Transverse colon (tissue), 4 donors: ENCODE results near the gene TGIF2. TPM values are rescaled to one million over a fixed set of nuclear protein-coding genes. Genes with fewer than 3 reads are reported as not detected.
"Not testable (repeated sequence)": the region's sequence is repeated elsewhere in the genome, so short reads cannot be mapped to it uniquely, and the experiment has no call there.

Experiments
- DNase-seq: peaks from one replicate; pipeline ENCODE4 v3.0.0-alpha.2; 2019
- H3K27ac ChIP-seq, 4 donors: fragments of 200-600 bp; sonication (generic); 2 replicates each; pipeline ENCODE4 v1.5.1; 2016 to 2018; ENCODE audit warnings: inconsistent platforms in 4 of 4
- H3K27me3 ChIP-seq: fragments of 200-600 bp; sonication (generic); 2 replicates; pipeline ENCODE4 v1.5.1; 2017; ENCODE audit warnings: inconsistent platforms
- H3K36me3 ChIP-seq, 4 donors: fragments of 200-600 bp; sonication (generic); 2 replicates each; pipeline ENCODE4 v1.5.1; 2017 to 2019; ENCODE audit warnings: inconsistent platforms in 4 of 4
- H3K4me1 ChIP-seq, 4 donors: fragments of 200-600 bp; sonication (generic); 2 replicates each; pipeline ENCODE4 v1.5.1; 2017 to 2020; ENCODE audit warnings: inconsistent platforms in 4 of 4
- H3K4me3 ChIP-seq, 4 donors: fragments of 200-600 bp; sonication (generic); 1 replicate in 1 of 4; 2 replicates in 3 of 4; pipeline versions ENCODE4 v1.5.1 to v1.6.1; 2017 to 2019; ENCODE audit warnings: inconsistent platforms in 4 of 4
- H3K9me3 ChIP-seq, 2 donors: fragments of 200-600 bp; sonication (generic); 2 replicates each; pipeline ENCODE4 v1.5.1; 2017 to 2019; ENCODE audit warnings: inconsistent platforms in 2 of 2
- EP300 ChIP-seq: sonication (generic); formaldehyde crosslinking; IDR thresholded peaks from one replicate; pipeline ENCODE4 v1.6.1; 2017; ENCODE audit warnings: antibody characterized with exemption, low read depth
- POLR2A ChIP-seq: fragments of 450-650 bp; IDR thresholded peaks from one replicate; pipeline ENCODE4 v1.6.1; 2016; ENCODE audit warnings: antibody characterized with exemption, mild to moderate bottlenecking, moderate library complexity
- POLR2AphosphoS5 ChIP-seq, 3 donors: sonication (generic); formaldehyde crosslinking; IDR thresholded peaks; one replicate each; pipeline ENCODE4 v1.6.1; 2016; ENCODE audit warnings: antibody characterized with exemption in 3 of 3
- WGBS, 2 donors: methylation state at CpG; one replicate each; pipeline ENCODE4 v1.1.5; 2018; ENCODE audit warnings: low coverage in 1 of 2; 5-methylcytosine and 5-hydroxymethylcytosine counted together
- in situ Hi-C, 4 donors: fragments of 200-750 bp; cut with MboI; loops; one replicate each; pipeline versions ENCODE4 v1.15.0 to v1.15.1; 2017; ENCODE audit warnings: low sequenced_read_pairs in 3 of 4, low pct_ligation_motif_present in 1 of 4, low pct_unique_long_range_greater_than_20kb in 1 of 4
- intact Hi-C: fragments of 100-400 bp; cut with DNase I; formaldehyde crosslinking; loops from one replicate; pipeline ENCODE4 v1.15.1; 2023; ENCODE audit warnings: low total_unique reads
- total RNA-seq, 4 donors: library from RNA; depleted of rRNA; stranded (reverse); fragments of >200 nt; gene quantifications; one replicate each; pipeline ENCODE4 v1.1.0, GENCODE V29; 2016
- TF ChIP-seq, protein P1 (sequence below), 5 experiments: fragments of 200-600 bp in 3 of 5; fragments of 450-650 bp in 2 of 5; sonication (generic) in 3 of 5; IDR thresholded peaks; 1 replicate in 2 of 5; 2 replicates in 3 of 5; pipeline ENCODE4 v1.5.1; 2016 to 2017; ENCODE audit warnings: antibody characterized with exemption in 5 of 5, inconsistent platforms in 3 of 5, mild to moderate bottlenecking in 2 of 5, moderate library complexity in 1 of 5

The TGIF2 gene
- total RNA-seq, 4 donors from 2014 or later = 0.75 to 130 (median 3.9) TPM

- no peaks in the 10 kb centered on the region for H3K9me3 ChIP-seq
- WGBS, 2 donors = 83 to 94% methylated on average over 3 to 6 of the region's 9 CpGs
- H3K27ac ChIP-seq = no peak overlapping the region
- no peaks in the 10 kb centered on the region for H3K36me3 ChIP-seq
- intact Hi-C loops (no loop called here), in situ Hi-C loops (no loop called here)
- no peak for DNase-seq
- no peaks in the 10 kb centered on the region for H3K4me1 ChIP-seq
- no peak overlapping the region for H3K4me3 ChIP-seq
- H3K27me3 ChIP-seq = no peaks in the 10 kb centered on the region
- TF ChIP-seq POLR2A = no peak
- no peak for TF ChIP-seq EP300
- TF ChIP-seq, protein P1, sequence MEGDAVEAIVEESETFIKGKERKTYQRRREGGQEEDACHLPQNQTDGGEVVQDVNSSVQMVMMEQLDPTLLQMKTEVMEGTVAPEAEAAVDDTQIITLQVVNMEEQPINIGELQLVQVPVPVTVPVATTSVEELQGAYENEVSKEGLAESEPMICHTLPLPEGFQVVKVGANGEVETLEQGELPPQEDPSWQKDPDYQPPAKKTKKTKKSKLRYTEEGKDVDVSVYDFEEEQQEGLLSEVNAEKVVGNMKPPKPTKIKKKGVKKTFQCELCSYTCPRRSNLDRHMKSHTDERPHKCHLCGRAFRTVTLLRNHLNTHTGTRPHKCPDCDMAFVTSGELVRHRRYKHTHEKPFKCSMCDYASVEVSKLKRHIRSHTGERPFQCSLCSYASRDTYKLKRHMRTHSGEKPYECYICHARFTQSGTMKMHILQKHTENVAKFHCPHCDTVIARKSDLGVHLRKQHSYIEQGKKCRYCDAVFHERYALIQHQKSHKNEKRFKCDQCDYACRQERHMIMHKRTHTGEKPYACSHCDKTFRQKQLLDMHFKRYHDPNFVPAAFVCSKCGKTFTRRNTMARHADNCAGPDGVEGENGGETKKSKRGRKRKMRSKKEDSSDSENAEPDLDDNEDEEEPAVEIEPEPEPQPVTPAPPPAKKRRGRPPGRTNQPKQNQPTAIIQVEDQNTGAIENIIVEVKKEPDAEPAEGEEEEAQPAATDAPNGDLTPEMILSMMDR (IDR thresholded peaks at IDR 0.05) = no peak
- no peak for TF ChIP-seq POLR2AphosphoS5 (IDR thresholded peaks at IDR 0.05)
These were observed 59.9 kb downstream of the TGIF2 start for GRCh38 chr20:36633285-36633772.

DNA sequence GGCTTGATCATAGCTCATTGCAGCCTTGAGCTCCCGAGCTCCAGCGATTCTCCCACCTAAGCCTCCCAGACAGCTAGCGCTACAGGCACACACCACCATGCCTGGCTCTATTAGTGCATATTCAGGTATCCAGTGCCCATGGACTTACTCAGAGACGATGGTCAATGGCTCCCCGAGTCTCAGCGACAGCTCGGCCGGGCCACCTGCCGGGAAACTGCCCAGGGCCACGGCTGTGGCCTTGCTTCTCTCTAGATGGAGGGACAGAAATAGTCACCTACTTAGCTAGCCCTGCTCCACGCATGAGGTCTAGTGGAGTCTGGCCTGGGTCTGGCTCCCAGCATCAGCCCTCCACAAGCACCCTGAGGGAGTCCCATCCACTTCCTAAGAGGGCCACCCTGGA, 60.9 kb downstream of the TGIF2 start:
- no peaks in the 10 kb centered on the region for H3K9me3 ChIP-seq
- H3K4me3 ChIP-seq = no peak overlapping the region
- intact Hi-C loops = no loop called here
- 95% methylated on average over 10 of the region's 11 CpGs; no CpG with 5 or more reads in 1 of the 2 donors for WGBS, 2 donors
- in situ Hi-C loops = no loop called here
- no peak for DNase-seq
- H3K36me3 ChIP-seq = no peaks in the 10 kb centered on the region
- no peaks in the 10 kb centered on the region for H3K27me3 ChIP-seq
- H3K27ac ChIP-seq = no peak overlapping the region
- H3K4me1 ChIP-seq = no peaks in the 10 kb centered on the region
- TF ChIP-seq, protein P1 (IDR thresholded peaks at IDR 0.05) = no peak
- TF ChIP-seq EP300 = no peak

DNA sequence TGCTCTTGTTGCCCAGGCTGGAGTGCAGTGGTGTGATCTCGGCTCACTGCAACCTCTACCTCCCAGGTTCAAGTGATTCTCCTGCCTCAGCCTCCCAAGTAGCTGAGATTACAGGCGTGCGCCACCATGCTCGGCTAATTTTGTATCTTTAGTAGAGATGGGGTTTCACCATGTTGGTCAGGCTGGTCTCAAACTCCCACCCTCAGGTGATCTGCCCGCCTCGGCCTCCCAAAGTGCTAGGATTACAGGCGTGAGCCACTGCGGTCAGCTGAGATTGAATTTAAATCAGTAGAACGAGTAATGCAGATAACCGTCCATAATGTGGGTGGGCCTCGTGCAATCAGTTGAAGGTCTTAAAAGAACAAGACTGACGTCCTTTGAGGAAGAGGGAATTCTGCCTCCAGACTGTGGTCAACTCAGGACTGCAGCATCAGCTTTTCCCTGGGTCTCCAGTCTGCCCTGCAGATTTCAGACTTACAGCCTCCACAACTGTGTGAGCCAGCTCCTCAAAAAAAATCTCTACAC, 65.5 kb downstream of the TGIF2 start:
- 95% methylated on average over 12 of the region's 12 CpGs; no CpG with 5 or more reads in 1 of the 2 donors for WGBS, 2 donors
- H3K36me3 ChIP-seq, DNase-seq, H3K4me1 ChIP-seq, intact Hi-C loops, H3K27ac ChIP-seq, H3K4me3 ChIP-seq, H3K9me3 ChIP-seq, H3K27me3 ChIP-seq, in situ Hi-C loops: not testable (repeated sequence)

DNA sequence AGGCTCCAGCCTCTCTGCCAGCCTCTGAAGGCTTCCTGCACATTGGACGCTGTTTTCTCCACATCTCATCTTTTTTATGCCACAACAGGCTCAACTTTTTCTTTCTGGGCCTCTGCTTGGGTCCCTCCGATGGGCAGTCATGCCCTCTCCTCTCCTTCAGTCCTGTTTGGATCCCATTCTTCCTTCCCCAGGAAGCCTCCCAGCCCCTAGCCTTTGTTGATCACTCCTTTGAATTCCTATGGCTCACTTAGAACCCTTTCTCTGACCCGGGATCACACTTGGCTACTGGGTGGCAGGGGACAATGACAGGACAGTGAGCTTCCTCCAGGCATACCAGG, 68.1 kb downstream of the TGIF2 start:
- no peak for DNase-seq
- TF ChIP-seq, protein P1 (IDR thresholded peaks at IDR 0.05) = no peak
- TF ChIP-seq POLR2A (no peak), EP300 (no peak)
- Histone ChIP-seq H3K27ac (no peak overlapping the region), H3K27me3 (no peaks in the 10 kb centered on the region), H3K4me1 (no peaks in the 10 kb centered on the region), H3K4me3 (no peak overlapping the region), H3K9me3 (no peaks in the 10 kb centered on the region), H3K36me3 (no peaks in the 10 kb centered on the region)
- WGBS, 2 donors = 92% methylated on average over 3 of the region's 3 CpGs; no CpG with 5 or more reads in 1 of the 2 donors
- intact Hi-C loops = no loop called here
- in situ Hi-C loops = no loop called here

DNA sequence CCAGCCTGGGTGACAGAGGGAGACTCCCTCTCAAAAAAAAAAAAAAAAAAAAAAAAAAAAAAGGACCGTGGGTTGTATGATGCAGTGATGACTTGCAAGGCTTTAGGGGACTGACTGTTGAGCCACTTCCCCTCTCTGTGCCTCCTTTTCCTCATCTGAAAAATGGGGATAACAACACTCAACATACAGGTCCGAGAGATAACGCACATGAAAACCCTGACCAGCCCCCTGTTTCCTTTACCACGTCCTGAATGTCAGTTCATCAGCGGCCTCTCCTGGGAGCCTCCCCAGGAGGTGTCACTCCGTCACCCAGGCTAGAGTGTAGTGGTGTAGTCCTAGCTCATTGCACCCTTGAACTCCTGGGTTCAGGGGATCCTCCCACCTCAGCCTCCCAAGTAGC, 68.7 kb downstream of the TGIF2 start:
- no peaks in the 10 kb centered on the region for H3K4me1 ChIP-seq
- WGBS, 2 donors = 88% methylated on average over 6 of the region's 6 CpGs; no CpG with 5 or more reads in 1 of the 2 donors
- no peak overlapping the region for H3K27ac ChIP-seq
- H3K27me3 ChIP-seq = no peaks in the 10 kb centered on the region
- in situ Hi-C loops (no loop called here), intact Hi-C loops (no loop called here)
- no peaks in the 10 kb centered on the region for H3K9me3 ChIP-seq
- TF ChIP-seq POLR2A = no peak
- TF ChIP-seq EP300 = no peak
- no peak for TF ChIP-seq POLR2AphosphoS5 (IDR thresholded peaks at IDR 0.05)
- TF ChIP-seq, protein P1 (IDR thresholded peaks at IDR 0.05) = no peak
- DNase-seq = no peak
- H3K36me3 ChIP-seq = no peaks in the 10 kb centered on the region
- H3K4me3 ChIP-seq = no peak overlapping the region
